Lower lobe of right lung (tissue), 2 donors: Measurements from ENCODE around the gene CYP11A1. TPM values are rescaled to one million over a fixed set of nuclear protein-coding genes. Genes with fewer than 3 reads are reported as not detected.

Experiments
- ATAC-seq, 2 donors: fragments of 200-7000 bp; cut with Tn5 transposase; one replicate each; pipeline ENCODE4 v1.9.1; 2020 to 2022; ENCODE audit warnings: mild to moderate bottlenecking in 2 of 2, moderate library complexity in 2 of 2
- DNase-seq: peaks from one replicate; pipeline ENCODE4 v3.0.0-alpha.2; 2020
- H3K27ac ChIP-seq: fragments of 200-600 bp; one replicate; pipeline ENCODE4 v1.8.0; 2022
- H3K27me3 ChIP-seq: fragments of 200-600 bp; one replicate; pipeline ENCODE4 v1.8.0; 2022; ENCODE audit warnings: low read depth
- H3K36me3 ChIP-seq: fragments of 200-600 bp; one replicate; pipeline ENCODE4 v1.8.0; 2022; ENCODE audit warnings: mild to moderate bottlenecking
- H3K4me1 ChIP-seq: fragments of 200-600 bp; one replicate; pipeline ENCODE4 v1.8.0; 2022
- H3K4me3 ChIP-seq: fragments of 200-600 bp; one replicate; pipeline ENCODE4 v1.8.0; 2022; ENCODE audit warnings: mild to moderate bottlenecking
- H3K9me3 ChIP-seq: fragments of 200-600 bp; one replicate; pipeline ENCODE4 v1.8.0; 2022
- intact Hi-C: fragments of 100-400 bp; cut with DNase I; formaldehyde crosslinking; loops from one replicate; pipeline ENCODE4 v1.11.0; 2022
- total RNA-seq: library from RNA; stranded (reverse); fragmentation: NEBNext Ultra II Directional; extraction: Animal tissue kit (Norgen Biotek cat#: 25700); gene quantifications from one replicate; pipeline ENCODE4 v1.2.1, GENCODE V29; 2021
- TF ChIP-seq, protein P1 (sequence below): fragments of 200-600 bp; IDR thresholded peaks from one replicate; pipeline ENCODE4 v1.8.0; 2022; ENCODE audit warnings: antibody characterized with exemption, mild to moderate bottlenecking
- donor health status: DM: no; HTN: yes; CAD: no; lungs with severe emphysema.

The CYP11A1 gene
- total RNA-seq, 1 donor from 2014 or later: 0.59 TPM

DNA sequence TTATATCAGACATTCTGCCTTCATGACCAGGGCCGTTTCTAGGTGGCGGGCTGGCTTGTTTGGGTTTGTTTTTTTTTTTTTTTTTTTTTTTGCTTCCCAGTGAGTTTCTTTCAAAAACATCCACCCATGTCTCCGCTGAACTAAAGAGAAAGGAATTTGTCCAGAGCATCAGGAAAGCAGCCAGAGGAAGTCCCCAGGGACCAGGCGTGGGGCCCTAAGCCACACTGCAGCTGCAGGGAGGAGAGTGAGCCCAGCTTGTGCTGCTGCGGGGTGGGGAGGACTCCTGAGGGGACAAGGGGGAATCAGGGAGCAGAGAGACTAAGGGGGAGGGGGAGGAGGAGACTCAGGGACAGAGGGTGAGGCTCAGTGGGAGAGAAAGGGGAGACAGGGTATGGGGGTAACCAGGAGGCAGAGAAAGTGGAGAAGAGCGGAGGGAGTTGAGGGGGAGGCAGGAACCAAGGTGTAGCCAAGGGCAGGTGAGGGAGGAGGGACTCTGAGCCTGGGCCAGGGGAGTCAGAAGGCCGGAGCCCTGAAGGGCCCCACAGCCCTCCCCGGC is 49.5 kb downstream of the CYP11A1 start:
- H3K36me3 ChIP-seq: no peaks in the 10 kb centered on the region
- no peak for DNase-seq
- no peak overlapping the region for H3K27ac ChIP-seq
- H3K4me1 ChIP-seq: peaks cover 12% of the 10 kb centered on the region
- H3K9me3 ChIP-seq: no peaks in the 10 kb centered on the region
- intact Hi-C loops: no loop called here
- H3K4me3 ChIP-seq: no peak overlapping the region
- H3K27me3 ChIP-seq: no peaks in the 10 kb centered on the region
- TF ChIP-seq, protein P1, sequence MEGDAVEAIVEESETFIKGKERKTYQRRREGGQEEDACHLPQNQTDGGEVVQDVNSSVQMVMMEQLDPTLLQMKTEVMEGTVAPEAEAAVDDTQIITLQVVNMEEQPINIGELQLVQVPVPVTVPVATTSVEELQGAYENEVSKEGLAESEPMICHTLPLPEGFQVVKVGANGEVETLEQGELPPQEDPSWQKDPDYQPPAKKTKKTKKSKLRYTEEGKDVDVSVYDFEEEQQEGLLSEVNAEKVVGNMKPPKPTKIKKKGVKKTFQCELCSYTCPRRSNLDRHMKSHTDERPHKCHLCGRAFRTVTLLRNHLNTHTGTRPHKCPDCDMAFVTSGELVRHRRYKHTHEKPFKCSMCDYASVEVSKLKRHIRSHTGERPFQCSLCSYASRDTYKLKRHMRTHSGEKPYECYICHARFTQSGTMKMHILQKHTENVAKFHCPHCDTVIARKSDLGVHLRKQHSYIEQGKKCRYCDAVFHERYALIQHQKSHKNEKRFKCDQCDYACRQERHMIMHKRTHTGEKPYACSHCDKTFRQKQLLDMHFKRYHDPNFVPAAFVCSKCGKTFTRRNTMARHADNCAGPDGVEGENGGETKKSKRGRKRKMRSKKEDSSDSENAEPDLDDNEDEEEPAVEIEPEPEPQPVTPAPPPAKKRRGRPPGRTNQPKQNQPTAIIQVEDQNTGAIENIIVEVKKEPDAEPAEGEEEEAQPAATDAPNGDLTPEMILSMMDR: no peak
- ATAC-seq: peak in 1 of 2 donors; percentile 29

GRCh38 chr15:74316141-74316540 is 51.3 kb downstream of the CYP11A1 start:
- Histone ChIP-seq H3K4me1 (peaks cover 12% of the 10 kb centered on the region), H3K27ac (no peak overlapping the region), H3K27me3 (no peaks in the 10 kb centered on the region), H3K9me3 (no peaks in the 10 kb centered on the region), H3K4me3 (no peak overlapping the region), H3K36me3 (no peaks in the 10 kb centered on the region)
- intact Hi-C loops: no loop called here
- ATAC-seq: no peak
- no peak for DNase-seq
- TF ChIP-seq, protein P1: no peak

DNA sequence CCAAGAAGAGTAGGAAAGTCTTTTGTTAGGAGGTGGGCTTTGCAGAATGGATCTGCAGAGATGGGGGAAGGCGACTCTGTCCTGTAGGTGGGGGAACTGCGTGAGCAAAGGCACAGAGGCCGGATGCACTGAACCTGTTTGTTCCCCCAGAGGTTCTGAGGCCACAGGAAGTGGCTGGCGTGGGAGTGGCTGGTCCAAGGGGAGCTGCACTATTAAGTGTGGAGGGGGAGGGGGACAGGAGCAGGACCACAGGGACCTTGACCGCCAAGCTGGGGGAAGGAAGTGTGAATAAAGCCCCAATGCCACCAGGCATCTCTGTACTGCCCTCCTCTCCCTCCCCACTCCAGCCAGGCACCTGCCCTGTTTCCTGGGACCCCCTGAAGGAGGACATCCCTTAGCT is 51.8 kb downstream of the CYP11A1 start:
- Histone ChIP-seq H3K27me3 (no peaks in the 10 kb centered on the region), H3K36me3 (no peaks in the 10 kb centered on the region), H3K4me3 (no peak overlapping the region), H3K27ac (no peak overlapping the region), H3K4me1 (peaks cover 12% of the 10 kb centered on the region), H3K9me3 (no peaks in the 10 kb centered on the region)
- ATAC-seq (no peak), DNase-seq (no peak)
- TF ChIP-seq, protein P1: no peak
- intact Hi-C loops: no loop called here

DNA sequence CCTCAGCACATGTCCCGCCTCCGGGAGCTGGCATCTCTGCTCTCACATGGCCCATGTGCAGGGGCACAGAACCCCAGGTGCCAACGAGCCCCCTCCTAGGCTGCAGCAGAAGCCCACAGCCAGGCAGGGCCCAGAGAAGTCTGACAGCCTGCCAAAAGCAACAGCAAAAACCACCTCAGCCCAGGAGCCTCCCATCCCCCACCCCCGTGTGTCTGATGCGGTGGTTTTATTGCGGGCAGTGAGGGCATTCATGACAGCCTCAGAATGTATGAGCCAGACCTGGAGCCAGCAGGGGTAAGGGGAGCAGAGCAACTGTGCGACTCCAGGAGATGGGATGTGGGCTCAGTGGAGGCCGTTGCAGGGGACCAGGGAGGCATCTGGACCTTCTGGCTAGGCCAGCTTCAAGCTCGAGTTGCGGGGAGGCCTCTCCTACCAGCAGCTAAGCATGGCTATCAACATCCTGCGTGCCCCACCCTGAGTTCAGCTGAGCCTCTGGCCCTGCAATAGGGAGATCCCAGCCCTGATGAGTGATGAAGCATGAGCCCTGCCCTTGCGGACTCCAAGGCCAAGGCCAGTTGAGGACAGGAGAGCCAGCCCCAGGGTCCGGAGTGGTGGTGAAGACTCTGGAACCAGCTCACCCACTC is 52.5 kb downstream of the CYP11A1 start:
- no peaks in the 10 kb centered on the region for H3K36me3 ChIP-seq
- no peaks in the 10 kb centered on the region for H3K27me3 ChIP-seq
- ATAC-seq (no peak), DNase-seq (no peak)
- TF ChIP-seq, protein P1: no peak
- no peak overlapping the region for H3K27ac ChIP-seq
- intact Hi-C loops: no loop called here
- H3K9me3 ChIP-seq: no peaks in the 10 kb centered on the region
- peaks cover 10% of the 10 kb centered on the region for H3K4me1 ChIP-seq
- H3K4me3 ChIP-seq: no peak overlapping the region

DNA sequence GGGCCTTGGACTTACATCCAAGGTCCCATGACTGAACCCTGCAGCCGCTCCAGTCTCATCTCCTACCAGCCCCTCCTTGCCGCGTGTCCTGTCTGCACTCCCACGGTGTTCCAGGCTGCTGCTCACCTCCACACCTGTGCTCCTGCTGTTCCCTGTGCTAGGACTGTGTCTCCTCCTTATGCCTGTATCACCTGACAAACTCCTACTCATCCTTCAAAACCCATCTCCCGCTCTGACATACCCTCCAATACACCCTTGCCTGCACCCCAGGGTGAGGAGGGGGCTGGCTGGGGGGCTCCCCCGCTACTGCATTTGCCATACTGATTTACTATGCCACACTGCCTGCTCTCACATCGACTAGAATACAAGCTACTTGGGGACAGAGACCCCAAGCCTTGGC is 53.6 kb downstream of the CYP11A1 start:
- intact Hi-C loops: no loop called here
- H3K36me3 ChIP-seq: no peaks in the 10 kb centered on the region
- no peaks in the 10 kb centered on the region for H3K4me1 ChIP-seq
- H3K9me3 ChIP-seq: no peaks in the 10 kb centered on the region
- no peak for ATAC-seq
- no peak for DNase-seq
- TF ChIP-seq, protein P1: no peak
- H3K27ac ChIP-seq: no peak overlapping the region
- no peak overlapping the region for H3K4me3 ChIP-seq
- H3K27me3 ChIP-seq: peaks cover 1% of the 10 kb centered on the region
